IPS-18c (cell line): ENCODE measurements around the gene PTBP1.
A peak's percentile ranks its signal among the peaks of the same experiment; 100 is the strongest.
"Not testable (repeated sequence)": the region's sequence is repeated elsewhere in the genome, so short reads cannot be mapped to it uniquely, and the experiment has no call there.

Source experiments
- H3K4me3 ChIP-seq: 2 replicates; pipeline ENCODE4 v1.7.0; 2013; ENCODE audit warnings: low read depth, mild to moderate bottlenecking, low read length, moderate library complexity; ENCODE audit not compliant: insufficient read depth
- H3K9me3 ChIP-seq: one replicate; pipeline ENCODE4 v1.6.1; 2013; ENCODE audit warnings: mild to moderate bottlenecking, low read length, moderate library complexity; ENCODE audit not compliant: control insufficient read depth, insufficient read depth

The PTBP1 gene

GRCh38 chr19:814152-815078 is 17.2 kb downstream of the PTBP1 start:
- no peaks in the 10 kb centered on the region for H3K9me3 ChIP-seq
- H3K4me3 ChIP-seq, result no peak overlapping the region

GRCh38 chr19:815079-815774 is 18.0 kb downstream of the PTBP1 start:
- H3K9me3 ChIP-seq, result no peaks in the 10 kb centered on the region
- H3K4me3 ChIP-seq, result no peak overlapping the region

DNA sequence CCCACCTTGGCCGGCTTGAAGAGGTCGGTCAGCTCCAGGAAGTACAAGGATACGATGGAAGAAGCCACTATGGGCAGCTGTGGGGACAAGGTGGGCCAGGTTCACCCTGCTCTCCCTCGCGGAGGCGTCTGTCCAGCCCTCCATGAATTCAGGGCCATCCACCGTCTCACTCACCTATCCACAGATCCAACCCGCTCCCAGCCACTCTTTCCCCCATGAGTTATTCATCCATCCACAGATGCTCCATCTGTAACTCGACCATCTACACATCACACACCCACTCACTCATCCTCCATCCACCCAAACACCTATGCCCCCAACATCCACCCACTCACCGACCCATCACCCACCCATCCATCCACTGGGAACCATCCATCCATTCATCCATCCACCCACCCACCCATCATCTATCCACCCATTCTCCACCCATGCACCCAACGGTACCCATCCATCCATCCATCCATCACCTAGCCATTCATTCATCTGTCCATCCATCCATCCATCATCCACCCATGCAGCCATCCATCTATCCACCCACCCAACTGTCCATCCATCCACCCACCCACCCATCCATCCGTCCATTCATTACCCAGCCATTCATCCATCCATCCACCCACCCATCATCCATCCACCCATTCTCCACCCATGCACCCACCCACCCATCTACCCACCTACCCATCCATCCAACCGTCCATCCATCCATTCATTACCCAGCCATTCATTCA is 18.7 kb downstream of the PTBP1 start:
- no peak overlapping the region for H3K4me3 ChIP-seq
- no peaks in the 10 kb centered on the region for H3K9me3 ChIP-seq

- no peaks in the 10 kb centered on the region for H3K9me3 ChIP-seq
- H3K4me3 ChIP-seq, result no peak overlapping the region
Observed at GRCh38 chr19:816500-816857, 19.2 kb downstream of the PTBP1 start.

DNA sequence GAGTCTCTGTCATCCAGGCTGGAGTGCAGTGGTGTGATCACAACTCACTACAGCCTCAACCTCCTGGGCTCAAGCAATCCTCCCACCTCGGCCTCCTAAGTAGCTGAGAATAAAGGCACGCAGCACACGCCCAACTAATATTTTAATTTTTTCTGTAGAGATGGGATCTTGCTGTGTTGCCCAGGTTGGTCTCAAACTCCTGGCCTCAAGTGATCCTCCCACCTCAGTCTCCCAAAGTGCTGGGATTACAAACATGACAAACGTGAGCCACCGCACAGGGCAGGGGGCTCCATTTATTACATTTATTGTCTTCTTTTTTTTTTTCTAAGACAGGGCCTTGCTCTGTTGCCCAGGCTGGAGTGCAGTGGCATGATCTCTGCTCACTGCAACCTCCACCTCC is 23.0 kb downstream of the PTBP1 start:
- not testable (repeated sequence) for H3K4me3 ChIP-seq, H3K9me3 ChIP-seq

- Histone ChIP-seq H3K4me3 (peak overlapping the region; percentile 57), H3K9me3 (no peaks in the 10 kb centered on the region)
Observed at GRCh38 chr19:821231-821824, 24.1 kb downstream of the PTBP1 start.

DNA sequence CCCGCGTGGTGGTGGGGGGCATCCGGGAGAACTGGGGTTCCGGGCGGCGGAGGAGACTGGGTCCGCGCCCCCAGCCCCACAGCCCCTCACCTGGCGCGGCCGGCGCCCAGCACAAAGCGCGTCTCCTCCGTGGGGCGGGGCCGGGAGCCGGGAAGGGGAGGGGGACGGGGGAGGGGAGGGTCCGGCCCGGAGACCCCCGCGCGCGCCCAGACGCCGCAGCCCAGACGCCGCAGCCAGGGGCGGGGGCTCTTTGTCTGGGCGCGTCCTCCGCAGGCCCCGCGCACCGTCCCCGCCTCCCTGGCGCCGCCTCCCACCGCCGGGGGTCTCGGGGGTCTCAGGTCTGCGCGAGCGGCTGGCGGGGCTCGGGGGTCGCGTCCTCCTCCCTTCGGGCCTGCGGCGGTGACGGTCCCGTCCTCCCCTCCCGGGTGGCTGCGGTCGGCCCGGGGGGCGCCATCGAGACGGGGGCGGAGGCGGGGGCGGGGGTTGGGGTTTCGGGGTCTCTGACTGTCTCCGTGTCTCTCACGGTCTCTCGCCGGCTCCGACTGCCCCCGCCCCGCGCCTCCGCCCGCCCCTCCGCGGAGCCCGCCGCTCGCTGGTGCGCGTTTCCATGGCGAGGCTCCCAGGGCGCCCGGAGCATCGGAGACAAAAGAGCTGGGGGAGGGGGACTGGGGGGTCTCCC is 24.7 kb downstream of the PTBP1 start, which contains the start of gene PLPPR3:
Gene PLPPR3 (minus strand): TSS at position 131 of the 679 bp plus-strand sequence. CDS start 396 bp downstream, outside the sequence.
- peak within 1 kb of the TSS; percentile 57 for H3K4me3 ChIP-seq

GRCh38 chr19:823565-824121 is 26.4 kb downstream of the PTBP1 start:
- Histone ChIP-seq H3K9me3 (no peaks in the 10 kb centered on the region), H3K4me3 (no peak overlapping the region)

More for the DNA sequence above, 24.7 kb downstream of the PTBP1 start, which contains the start of gene PLPPR3:
- H3K9me3 ChIP-seq, result no peaks in the 10 kb centered on the region

DNA sequence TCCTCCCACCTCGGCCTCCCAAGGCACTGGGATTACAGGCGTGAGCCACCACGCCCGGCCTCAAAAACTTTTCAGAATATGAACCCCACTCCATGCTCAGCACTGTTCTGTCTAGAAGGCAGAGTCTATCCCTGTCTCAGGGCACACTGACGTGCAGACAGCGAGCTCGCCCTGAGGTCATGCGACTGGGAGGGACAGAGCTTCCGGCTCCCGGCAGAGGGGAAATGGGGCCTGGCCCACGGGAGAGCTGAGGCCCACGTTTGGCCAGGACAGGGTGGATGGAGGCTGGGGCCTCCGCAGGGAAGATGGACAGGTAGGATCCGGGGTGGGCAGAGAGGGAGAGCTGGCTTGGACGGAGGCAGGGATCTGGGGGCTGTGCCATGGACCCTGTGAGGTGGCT is 27.6 kb downstream of the PTBP1 start:
- no peaks in the 10 kb centered on the region for H3K9me3 ChIP-seq
- H3K4me3 ChIP-seq, result no peak overlapping the region

- no peak overlapping the region for H3K4me3 ChIP-seq
- H3K9me3 ChIP-seq, result no peaks in the 10 kb centered on the region
Observed at GRCh38 chr19:825897-826644, 28.8 kb downstream of the PTBP1 start.

GRCh38 chr19:827314-827709 is 30.1 kb downstream of the PTBP1 start:
- Histone ChIP-seq H3K4me3 (no peak overlapping the region), H3K9me3 (no peaks in the 10 kb centered on the region)

DNA sequence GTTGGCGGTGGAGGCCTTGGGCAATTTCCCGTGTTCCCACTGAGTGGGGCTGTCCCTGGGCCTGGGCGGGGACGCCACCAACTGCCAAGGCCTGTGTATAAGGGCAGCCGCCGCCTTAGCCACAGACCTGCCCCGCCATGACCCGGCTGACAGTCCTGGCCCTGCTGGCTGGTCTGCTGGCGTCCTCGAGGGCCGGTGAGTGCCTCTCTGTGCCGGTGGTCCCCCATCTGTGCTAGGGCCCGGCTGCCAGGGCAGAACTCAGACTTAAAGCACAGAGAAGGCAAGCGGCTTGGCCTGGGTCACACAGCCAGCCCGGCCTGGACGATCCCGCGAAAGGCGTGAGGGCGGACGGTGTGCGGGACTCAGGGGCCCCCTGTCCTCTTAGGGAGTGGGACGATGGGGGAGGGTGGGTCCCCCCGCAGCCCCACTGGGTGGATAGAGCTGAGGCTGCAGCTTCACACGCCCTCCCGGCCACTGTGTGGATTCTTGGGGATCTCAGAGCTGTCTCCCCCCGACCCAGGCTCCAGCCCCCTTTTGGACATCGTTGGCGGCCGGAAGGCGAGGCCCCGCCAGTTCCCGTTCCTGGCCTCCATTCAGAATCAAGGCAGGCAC is 30.6 kb downstream of the PTBP1 start, which contains the start of gene AZU1:
Gene AZU1 (plus strand): TSS at position 128 of the 612 bp plus-strand sequence. CDS start 10 bp downstream, at position 138.
- Histone ChIP-seq H3K4me3 (no peak within 1 kb of the TSS), H3K9me3 (no peaks in the 10 kb centered on the region)

GRCh38 chr19:829129-829758 is 32.0 kb downstream of the PTBP1 start:
- H3K9me3 ChIP-seq, result no peaks in the 10 kb centered on the region
- H3K4me3 ChIP-seq, result no peak overlapping the region

GRCh38 chr19:831407-832369 is 34.4 kb downstream of the PTBP1 start:
- H3K9me3 ChIP-seq, result no peaks in the 10 kb centered on the region
- H3K4me3 ChIP-seq, result no peak overlapping the region
